ENCODE results near the gene SPART.

DNA sequence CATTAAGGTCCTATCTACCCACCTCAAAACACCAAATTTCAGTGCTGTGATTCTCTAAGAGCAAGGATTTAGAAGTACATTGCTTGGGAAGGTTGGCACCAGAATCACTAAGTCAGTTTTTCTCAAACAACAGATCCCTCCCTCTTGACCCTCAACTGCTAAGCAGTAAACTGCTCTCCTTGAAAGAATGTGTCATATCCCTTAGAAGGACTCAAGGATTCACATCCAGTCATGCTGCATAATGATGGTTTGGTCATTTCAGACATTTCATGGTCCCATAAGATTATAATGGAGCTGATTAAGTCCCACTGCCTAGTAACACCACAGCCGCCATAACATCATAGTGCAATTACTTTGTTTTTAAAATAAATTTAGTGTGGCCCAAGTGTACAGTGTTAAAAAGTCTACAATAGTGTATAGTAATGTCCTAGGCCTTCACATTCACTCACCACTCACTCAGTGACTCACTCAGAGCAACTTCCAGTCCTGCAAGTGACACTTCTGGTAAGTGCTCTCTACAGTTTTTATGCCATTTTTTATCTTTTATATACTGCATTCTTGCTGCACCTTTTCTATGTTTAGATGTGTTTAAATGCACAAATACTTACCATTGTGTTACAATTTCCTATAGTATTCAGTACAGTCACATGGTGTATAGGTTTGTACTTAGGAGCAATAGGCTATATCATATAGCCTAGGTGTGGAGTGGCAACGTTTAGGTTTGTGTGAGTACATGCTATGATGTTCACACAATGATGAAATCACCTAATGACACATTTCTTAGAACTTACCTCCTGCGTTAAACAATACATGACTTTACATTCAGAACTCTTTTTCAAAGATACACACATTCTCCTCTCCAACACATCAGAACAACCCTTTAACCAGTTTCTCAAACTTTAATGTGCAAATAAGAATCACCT is 32.9 kb downstream of the SPART start:
- TF ChIP-seq CTCF (IDR thresholded peaks at IDR 0.05) (no peak), POLR2A (IDR thresholded peaks at IDR 0.05) (no peak)
